ENCODE measurements around the gene RALGAPA2. TPM values are rescaled to one million over a fixed set of nuclear protein-coding genes. Genes with fewer than 3 reads are reported as not detected.

RALGAPA2 gene
- total RNA-seq, 1 experiment from 2014 or later, result 9.8 TPM

GRCh38 chr20:20492521-20493332, 219.7 kb downstream of the RALGAPA2 start:
- ChIA-PET POLR2A (ENCODE audit: unreplicated experiment) (no interaction called here), CTCF (no interaction called here)
- TF ChIP-seq EZH2 (IDR thresholded peaks at IDR 0.05; ENCODE audit: low read length, unreplicated experiment) (no peak), CTCF (conservative IDR thresholded peaks at IDR 0.05; ENCODE audit: low read depth, low read length) (no peak), EZH2phosphoT487 (IDR thresholded peaks at IDR 0.05; ENCODE audit: borderline replicate concordance, low read length) (no peak)
- no peaks in the 10 kb centered on the region for H3K9me3 ChIP-seq (ENCODE audit: low read length)
- DNase-seq (no peak), ATAC-seq (no peak)
- intact Hi-C loops (cut with micrococcal nuclease), result no loop called here
- no peak overlapping the region for H3K4me3 ChIP-seq (ENCODE audit: low read length)
- H3K27ac ChIP-seq (ENCODE audit: low read length), result no peak overlapping the region
- no peaks in the 10 kb centered on the region for H3K27me3 ChIP-seq (ENCODE audit: low read length)
- no peak overlapping the region for H3K9ac ChIP-seq (ENCODE audit: low read length)
- peaks cover 20% of the 10 kb centered on the region for H3K4me1 ChIP-seq (ENCODE audit: insufficient read depth, low read length)
- no peak overlapping the region for H3K4me2 ChIP-seq (ENCODE audit: low read length)
- no peaks in the 10 kb centered on the region for H3F3A ChIP-seq (ENCODE audit: low read length, unreplicated experiment)
- H4K20me1 ChIP-seq (ENCODE audit: low read length), result no peaks in the 10 kb centered on the region
- H2AFZ ChIP-seq (ENCODE audit: low read length), result no peak overlapping the region
- no TSS peak for BruUV-seq (replicated peaks)
- H3K79me2 ChIP-seq (ENCODE audit: low read length), result no peaks in the 10 kb centered on the region
- no peaks in the 10 kb centered on the region for H3K36me3 ChIP-seq (ENCODE audit: low read depth, low read length)
- no peaks in the 10 kb centered on the region for H3K9me2 ChIP-seq (replicated peaks; ENCODE audit: low read length)

DNA sequence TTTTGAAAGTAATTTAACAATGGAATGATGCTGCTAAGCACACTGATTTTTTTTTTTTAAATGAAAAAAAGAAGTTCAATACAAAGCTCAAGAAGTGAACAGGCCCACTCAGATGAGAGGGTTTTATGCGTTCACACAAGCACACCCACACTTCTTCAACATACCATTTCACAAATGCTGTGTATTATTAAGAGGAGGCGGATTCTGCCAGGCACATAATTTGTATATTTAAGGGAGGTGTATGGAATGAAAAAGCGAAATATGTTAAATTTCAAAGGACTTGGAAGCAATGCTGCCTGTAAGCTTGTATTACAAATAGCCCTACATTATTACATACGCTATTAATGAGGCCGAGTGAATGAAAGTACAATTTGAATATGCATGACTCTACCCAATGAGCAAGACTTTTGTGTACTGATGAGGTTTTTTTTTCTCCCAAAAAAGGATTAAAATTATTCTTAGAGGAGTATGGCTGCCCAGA, 220.6 kb downstream of the RALGAPA2 start:
- Histone ChIP-seq H3K27ac (ENCODE audit: low read length) (no peak overlapping the region), H3K36me3 (ENCODE audit: low read depth, low read length) (no peaks in the 10 kb centered on the region), H3K4me2 (ENCODE audit: low read length) (no peak overlapping the region), H4K20me1 (ENCODE audit: low read length) (no peaks in the 10 kb centered on the region), H3K9ac (ENCODE audit: low read length) (no peak overlapping the region), H3F3A (ENCODE audit: low read length, unreplicated experiment) (no peaks in the 10 kb centered on the region), H3K27me3 (ENCODE audit: low read length) (no peaks in the 10 kb centered on the region), H3K4me1 (ENCODE audit: insufficient read depth, low read length) (peaks cover 26% of the 10 kb centered on the region), H3K9me2 (replicated peaks; ENCODE audit: low read length) (no peaks in the 10 kb centered on the region), H2AFZ (ENCODE audit: low read length) (no peak overlapping the region), H3K4me3 (ENCODE audit: low read length) (no peak overlapping the region), H3K79me2 (ENCODE audit: low read length) (no peaks in the 10 kb centered on the region), H3K9me3 (ENCODE audit: low read length) (no peaks in the 10 kb centered on the region)
- no peak for TF ChIP-seq CTCF (conservative IDR thresholded peaks at IDR 0.05; ENCODE audit: low read depth, low read length)
- TF ChIP-seq EZH2 (IDR thresholded peaks at IDR 0.05; ENCODE audit: low read length, unreplicated experiment), result no peak
- no peak for TF ChIP-seq EZH2phosphoT487 (IDR thresholded peaks at IDR 0.05; ENCODE audit: borderline replicate concordance, low read length)
- no TSS peak for BruUV-seq (replicated peaks)
- intact Hi-C loops (cut with micrococcal nuclease), result no loop called here
- DNase-seq, result no peak
- ChIA-PET CTCF (no interaction called here), POLR2A (ENCODE audit: unreplicated experiment) (no interaction called here)
- no peak for ATAC-seq

DNA sequence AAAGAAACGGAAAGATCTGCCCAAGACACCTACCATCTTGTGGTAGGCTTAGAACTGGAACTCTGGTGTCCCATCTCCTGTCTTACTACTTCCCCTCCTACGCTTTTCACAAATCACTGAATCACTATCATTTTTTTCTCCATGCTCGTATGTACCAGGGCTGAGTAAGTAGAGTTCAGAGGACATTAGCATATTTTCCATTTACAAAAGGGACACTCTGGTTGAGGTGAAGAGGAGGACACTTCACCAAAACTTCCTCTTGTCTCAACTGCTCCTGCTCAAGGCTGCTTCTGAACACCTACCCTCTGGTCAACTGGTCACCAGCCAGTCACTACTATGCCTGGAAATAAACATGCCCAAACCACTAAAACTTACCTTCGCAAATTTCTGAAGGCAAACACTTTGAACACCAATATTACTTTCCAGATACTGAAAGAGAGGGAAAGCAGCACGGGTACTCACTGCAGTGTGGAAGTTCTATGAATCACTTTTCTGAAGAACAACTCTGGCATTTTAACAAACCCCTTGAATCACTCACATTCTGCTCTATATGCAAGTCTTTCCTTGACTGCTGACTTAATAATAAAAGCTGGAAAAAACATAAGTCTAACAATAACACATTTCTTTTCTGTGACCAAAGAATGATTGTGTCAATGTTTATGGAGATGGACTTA, 221.2 kb downstream of the RALGAPA2 start:
- Histone ChIP-seq H3K9me3 (ENCODE audit: low read length) (no peaks in the 10 kb centered on the region), H3K4me3 (ENCODE audit: low read length) (no peak overlapping the region), H2AFZ (ENCODE audit: low read length) (no peak overlapping the region), H3K36me3 (ENCODE audit: low read depth, low read length) (no peaks in the 10 kb centered on the region), H3K9ac (ENCODE audit: low read length) (no peak overlapping the region), H3K79me2 (ENCODE audit: low read length) (no peaks in the 10 kb centered on the region), H3K27ac (ENCODE audit: low read length) (no peak overlapping the region), H4K20me1 (ENCODE audit: low read length) (no peaks in the 10 kb centered on the region), H3K4me1 (ENCODE audit: insufficient read depth, low read length) (peaks cover 26% of the 10 kb centered on the region), H3K27me3 (ENCODE audit: low read length) (no peaks in the 10 kb centered on the region), H3K9me2 (replicated peaks; ENCODE audit: low read length) (no peaks in the 10 kb centered on the region), H3K4me2 (ENCODE audit: low read length) (no peak overlapping the region), H3F3A (ENCODE audit: low read length, unreplicated experiment) (no peaks in the 10 kb centered on the region)
- ATAC-seq, result no peak
- TF ChIP-seq CTCF (conservative IDR thresholded peaks at IDR 0.05; ENCODE audit: low read depth, low read length) (no peak), EZH2 (IDR thresholded peaks at IDR 0.05; ENCODE audit: low read length, unreplicated experiment) (no peak), EZH2phosphoT487 (IDR thresholded peaks at IDR 0.05; ENCODE audit: borderline replicate concordance, low read length) (no peak)
- intact Hi-C loops (cut with micrococcal nuclease), result no loop called here
- BruUV-seq (replicated peaks), result no TSS peak
- POLR2A ChIA-PET (ENCODE audit: unreplicated experiment), result no interaction called here
- peak; percentile 24 for DNase-seq
- CTCF ChIA-PET, result no interaction called here
